HFFc6 (cell line): ENCODE data around the gene PCSK6. TPM values are rescaled to one million over a fixed set of nuclear protein-coding genes. Genes with fewer than 3 reads are reported as not detected.

Experiments
- DNase-seq: peaks from one replicate; pipeline ENCODE4 v3.0.0-alpha.2; 2018
- H3K27ac Mint-ChIP-seq: 2 replicates; pipeline ENCODE4 v1.8.0; 2020; ENCODE audit warnings: mild to moderate bottlenecking, mixed read lengths
- H3K27me3 Mint-ChIP-seq: 2 replicates; pipeline ENCODE4 v1.8.0; 2021; ENCODE audit warnings: mild to moderate bottlenecking, moderate library complexity, mixed read lengths; ENCODE audit not compliant: insufficient read depth
- H3K36me3 Mint-ChIP-seq: 2 replicates; pipeline ENCODE4 v1.8.0; 2021; ENCODE audit warnings: low read depth, mixed read lengths
- H3K4me1 Mint-ChIP-seq: 2 replicates; pipeline ENCODE4 v1.8.0; 2020; ENCODE audit warnings: low read depth, mixed read lengths
- H3K4me3 Mint-ChIP-seq: 2 replicates; pipeline ENCODE4 v1.8.0; 2020; ENCODE audit warnings: mild to moderate bottlenecking, moderate library complexity, mixed read lengths
- H3K9me3 Mint-ChIP-seq: 2 replicates; pipeline ENCODE4 v1.8.0; 2020; ENCODE audit warnings: mild to moderate bottlenecking, mixed read lengths
- CTCF ChIP-seq: fragments of 200-600 bp; sonication (generic); IDR thresholded peaks from 2 replicates; pipeline ENCODE4 v1.5.0; 2021; ENCODE audit warnings: antibody characterized with exemption, mild to moderate bottlenecking
- total RNA-seq, 6 experiments: library from RNA; stranded (reverse); fragmentation: NEBNext Ultra II Directional; extraction: Animal tissue kit (Norgen Biotek cat#: 25700); gene quantifications; 2 replicates in 1 of 6; 3 replicates in 5 of 6; pipeline ENCODE4 v1.2.3, GENCODE V29; 2021

The PCSK6 gene
- total RNA-seq, 6 experiments from 2014 or later, result not detected

- Mint-ChIP-seq H3K27me3 (peaks cover 25% of the 10 kb centered on the region), H3K9me3 (no peaks in the 10 kb centered on the region), H3K27ac (no peak overlapping the region), H3K4me3 (no peak overlapping the region), H3K36me3 (no peaks in the 10 kb centered on the region), H3K4me1 (no peaks in the 10 kb centered on the region)
- no peak for DNase-seq
- no peak for TF ChIP-seq CTCF
These were observed 179.9 kb downstream of the PCSK6 start for GRCh38 chr15:101309436-101310160.

GRCh38 chr15:101308604-101309435, 180.7 kb downstream of the PCSK6 start:
- H3K36me3 Mint-ChIP-seq, result no peaks in the 10 kb centered on the region

GRCh38 chr15:101307897-101308603, 181.5 kb downstream of the PCSK6 start:
- DNase-seq, result no peak
- Mint-ChIP-seq H3K36me3 (no peaks in the 10 kb centered on the region), H3K4me3 (no peak overlapping the region), H3K9me3 (no peaks in the 10 kb centered on the region), H3K27ac (no peak overlapping the region), H3K27me3 (peaks cover 26% of the 10 kb centered on the region), H3K4me1 (no peaks in the 10 kb centered on the region)
- TF ChIP-seq CTCF, result no peak

More at GRCh38 chr15:101308604-101309435, 180.7 kb downstream of the PCSK6 start:
- no peak for DNase-seq
- H3K27ac Mint-ChIP-seq, result no peak overlapping the region
- H3K4me1 Mint-ChIP-seq, result no peaks in the 10 kb centered on the region
- TF ChIP-seq CTCF, result no peak
- no peak overlapping the region for H3K4me3 Mint-ChIP-seq
- H3K9me3 Mint-ChIP-seq, result no peaks in the 10 kb centered on the region
- peaks cover 21% of the 10 kb centered on the region for H3K27me3 Mint-ChIP-seq

GRCh38 chr15:101307048-101307896, 182.2 kb downstream of the PCSK6 start:
- no peak for TF ChIP-seq CTCF
- no peaks in the 10 kb centered on the region for H3K4me1 Mint-ChIP-seq
- H3K27ac Mint-ChIP-seq, result no peak overlapping the region
- H3K27me3 Mint-ChIP-seq, result peaks cover 31% of the 10 kb centered on the region
- H3K9me3 Mint-ChIP-seq, result no peaks in the 10 kb centered on the region
- DNase-seq, result no peak
- no peaks in the 10 kb centered on the region for H3K36me3 Mint-ChIP-seq
- no peak overlapping the region for H3K4me3 Mint-ChIP-seq
